H9 (cell line): ENCODE results near the gene TMEM129. TPM values are rescaled to one million over a fixed set of nuclear protein-coding genes. Genes with fewer than 3 reads are reported as not detected.

Experiments
- DNase-seq: peaks from one replicate; pipeline ENCODE4 v3.0.0-alpha.2; 2017
- H2AFZ ChIP-seq: one replicate; pipeline ENCODE4 v1.6.1; 2013; ENCODE audit warnings: mild to moderate bottlenecking, low read length, control low read depth, moderate library complexity
- H2AK5ac ChIP-seq: 2 replicates; pipeline ENCODE4 v1.6.1; 2013; ENCODE audit warnings: low read length, control low read depth, mixed read lengths; ENCODE audit not compliant: insufficient read length
- H2BK120ac ChIP-seq: one replicate; pipeline ENCODE4 v1.6.1; 2013; ENCODE audit warnings: low read depth, mild to moderate bottlenecking, low read length, control low read depth, inconsistent platforms; ENCODE audit not compliant: poor library complexity, severe bottlenecking
- H2BK12ac ChIP-seq: 2 replicates; pipeline ENCODE4 v1.6.1; 2013; ENCODE audit warnings: low read length, control low read depth, mixed read lengths, low read depth; ENCODE audit not compliant: insufficient read length
- H2BK15ac ChIP-seq: 2 replicates; pipeline ENCODE4 v1.6.1; 2013; ENCODE audit warnings: low read depth, low read length, control low read depth
- H2BK20ac ChIP-seq: one replicate; pipeline ENCODE4 v1.6.1; 2013; ENCODE audit warnings: low read depth, mild to moderate bottlenecking, low read length, control low read depth, inconsistent platforms; ENCODE audit not compliant: poor library complexity, severe bottlenecking
- H2BK5ac ChIP-seq: 2 replicates; pipeline ENCODE4 v1.6.1; 2013; ENCODE audit warnings: low read length, control low read depth, mixed read lengths; ENCODE audit not compliant: insufficient read length
- H3K14ac ChIP-seq: 2 replicates; pipeline ENCODE4 v1.6.1; 2013; ENCODE audit warnings: low read length, control low read depth; ENCODE audit not compliant: insufficient read depth
- H3K18ac ChIP-seq: 2 replicates; pipeline ENCODE4 v1.6.1; 2013; ENCODE audit warnings: low read depth, mild to moderate bottlenecking, mixed read lengths, low read length, control low read depth; ENCODE audit not compliant: insufficient read length
- H3K23ac ChIP-seq: 2 replicates; pipeline ENCODE4 v1.6.1; 2013; ENCODE audit warnings: low read length, control low read depth, mixed read lengths, low read depth; ENCODE audit not compliant: insufficient read length
- H3K23me2 ChIP-seq: 2 replicates; pipeline ENCODE4 v1.6.1; 2013; ENCODE audit warnings: low read depth, mild to moderate bottlenecking, mixed read lengths, low read length, control low read depth; ENCODE audit not compliant: insufficient read length, poor library complexity, severe bottlenecking
- H3K27ac ChIP-seq: 2 replicates; pipeline ENCODE4 v1.5.1; 2013; ENCODE audit warnings: low read length, control low read depth, mixed read lengths, low read depth; ENCODE audit not compliant: insufficient read length
- H3K27me3 ChIP-seq: 2 replicates; pipeline ENCODE4 v1.6.1; 2013; ENCODE audit warnings: low read length, control low read depth, inconsistent platforms; ENCODE audit not compliant: insufficient read depth
- H3K4ac ChIP-seq: 2 replicates; pipeline ENCODE4 v1.6.1; 2013; ENCODE audit warnings: low read depth, mild to moderate bottlenecking, control low read depth, inconsistent platforms, low read length, moderate library complexity
- H3K4me1 ChIP-seq: 2 replicates; pipeline ENCODE4 v1.6.1; 2013; ENCODE audit warnings: low read length, control low read depth, inconsistent platforms; ENCODE audit not compliant: insufficient read depth
- H3K4me2 ChIP-seq: 2 replicates; pipeline ENCODE4 v1.6.1; 2013; ENCODE audit warnings: low read length, control low read depth, mixed read lengths; ENCODE audit not compliant: insufficient read length, insufficient read depth
- H3K56ac ChIP-seq: 2 replicates; pipeline ENCODE4 v1.6.1; 2013; ENCODE audit warnings: low read depth, mild to moderate bottlenecking, mixed read lengths, low read length, control low read depth; ENCODE audit not compliant: insufficient read length
- H3K79me1 ChIP-seq: 2 replicates; pipeline ENCODE4 v1.6.1; 2013; ENCODE audit warnings: low read depth, mild to moderate bottlenecking, moderate library complexity, low read length, control low read depth, inconsistent platforms; ENCODE audit not compliant: insufficient read depth, poor library complexity, severe bottlenecking
- H3K79me2 ChIP-seq: 2 replicates; pipeline ENCODE4 v1.6.1; 2013; ENCODE audit warnings: low read length, control low read depth, inconsistent platforms; ENCODE audit not compliant: insufficient read depth
- H3K9ac ChIP-seq: 2 replicates; pipeline ENCODE4 v1.6.1; 2013; ENCODE audit warnings: low read length, control low read depth, mixed read lengths; ENCODE audit not compliant: insufficient read length; ENCODE audit errors: extremely low read depth
- H3K9me3 ChIP-seq: one replicate; pipeline ENCODE4 v1.6.1; 2013; ENCODE audit warnings: low read depth, low read length, inconsistent platforms; ENCODE audit not compliant: control insufficient read depth
- H3T11ph ChIP-seq: one replicate; pipeline ENCODE4 v1.6.1; 2013; ENCODE audit warnings: mild to moderate bottlenecking, low read length, control low read depth, inconsistent platforms
- H4K20me1 ChIP-seq: one replicate; pipeline ENCODE4 v1.6.1; 2013; ENCODE audit not compliant: control insufficient read depth, insufficient read length, insufficient read depth
- H4K5ac ChIP-seq: 2 replicates; pipeline ENCODE4 v1.6.1; 2013; ENCODE audit warnings: low read depth, mild to moderate bottlenecking, mixed read lengths, low read length, control low read depth; ENCODE audit not compliant: insufficient read length
- H4K8ac ChIP-seq: replicated peaks from 2 replicates; pipeline ENCODE4 v1.6.1; 2013; ENCODE audit warnings: low read length, control low read depth, mixed read lengths, low read depth; ENCODE audit not compliant: insufficient read length
- H4K91ac ChIP-seq: 2 replicates; pipeline ENCODE4 v1.6.1; 2013; ENCODE audit warnings: low read depth, mild to moderate bottlenecking, moderate library complexity, mixed read lengths, low read length, control low read depth; ENCODE audit not compliant: insufficient read length
- H3K27ac Mint-ChIP-seq, 3 experiments: 2 replicates in 2 of 3; 3 replicates in 1 of 3; pipeline ENCODE4 v1.8.0; 2020 to 2021; ENCODE audit warnings: mixed read lengths in 3 of 3, mild to moderate bottlenecking in 1 of 3, moderate library complexity in 1 of 3
- H3K27me3 Mint-ChIP-seq: 2 replicates; pipeline ENCODE4 v1.8.0; 2021; ENCODE audit warnings: low read depth, mild to moderate bottlenecking, moderate library complexity, mixed read lengths
- H3K36me3 Mint-ChIP-seq, 3 experiments: 2 replicates in 2 of 3; 3 replicates in 1 of 3; pipeline ENCODE4 v1.8.0; 2020 to 2021; ENCODE audit warnings: low read depth in 3 of 3, mixed read lengths in 3 of 3; ENCODE audit not compliant: insufficient read depth in 1 of 3
- H3K4me1 Mint-ChIP-seq, 2 experiments: 2 replicates each; pipeline ENCODE4 v1.8.0; 2020; ENCODE audit warnings: mixed read lengths in 2 of 2
- H3K4me3 Mint-ChIP-seq, 2 experiments: 2 replicates in 1 of 2; 3 replicates in 1 of 2; pipeline ENCODE4 v1.8.0; 2020 to 2021; ENCODE audit warnings: mild to moderate bottlenecking in 2 of 2, mixed read lengths in 2 of 2, moderate library complexity in 1 of 2
- H3K9me3 Mint-ChIP-seq, 2 experiments: 2 replicates in 1 of 2; 3 replicates in 1 of 2; pipeline ENCODE4 v1.8.0; 2020; ENCODE audit warnings: mild to moderate bottlenecking in 2 of 2, mixed read lengths in 2 of 2, moderate library complexity in 1 of 2
- CTCF ChIP-seq: fragments of 200-600 bp; sonication (generic); conservative IDR thresholded peaks from 3 replicates; pipeline ENCODE4 v1.8.0; 2021; ENCODE audit warnings: antibody characterized with exemption, mild to moderate bottlenecking
- WGBS: extraction: QIAGEN DNeasy Blood & Tissue Kit; methylation state at CpG from one replicate; pipeline ENCODE4 v1.1.7; 2013; ENCODE audit warnings: missing lambda C conversion rate, low lambda C conversion rate, mixed read lengths; ENCODE audit not compliant: insufficient read length; ENCODE audit errors: extremely low coverage; 5-methylcytosine and 5-hydroxymethylcytosine counted together
- total RNA-seq: library from RNA; stranded (reverse); gene quantifications from 2 replicates; pipeline ENCODE4 v1.2.1, GENCODE V29; 2021

The TMEM129 gene
- total RNA-seq, 1 experiment from 2014 or later: 27.3 TPM

GRCh38 chr4:1766106-1767060 lies 45.3 kb upstream of the TMEM129 start:
- Histone ChIP-seq H3K14ac (no peak overlapping the region), H3K27ac (no peak overlapping the region), H3K18ac (no peak overlapping the region), H3K79me1 (no peaks in the 10 kb centered on the region), H3K4me1 (no peaks in the 10 kb centered on the region; the same call in 1 of the 2 replicates), H2BK120ac (no peak overlapping the region), H3K4me2 (peak overlapping the region; percentile 2), H4K5ac (no peak overlapping the region), H3K9me3 (no peaks in the 10 kb centered on the region), H3K27me3 (no peaks in the 10 kb centered on the region), H3T11ph (no peak overlapping the region), H2BK12ac (no peak overlapping the region), H3K23ac (no peak overlapping the region), H3K79me2 (no peaks in the 10 kb centered on the region), H3K4ac (no peak overlapping the region), H2BK20ac (no peak overlapping the region), H4K20me1 (no peaks in the 10 kb centered on the region), H3K56ac (no peak overlapping the region), H2BK5ac (no peak overlapping the region), H4K8ac (no peak overlapping the region), H2AK5ac (no peak overlapping the region), H3K9ac (no peak overlapping the region), H2AFZ (no peak overlapping the region), H2BK15ac (no peak overlapping the region), H3K23me2 (peaks cover 3% of the 10 kb centered on the region), H4K91ac (no peak overlapping the region)
- Mint-ChIP-seq H3K27me3 (peaks cover 15% of the 10 kb centered on the region), H3K9me3 (no peaks in the 10 kb centered on the region), H3K4me3 (no peak overlapping the region), H3K36me3 (no peaks in the 10 kb centered on the region), H3K4me1 (peaks cover 13 to 31% of the 10 kb centered on the region in 2 experiments), H3K27ac (no peak overlapping the region)
- TF ChIP-seq CTCF: no peak
- peak; percentile 70 for DNase-seq
- WGBS: no CpG with 5 or more reads among the region's 41 CpGs
